ENCODE measurements around the gene ABCA4. TPM values are rescaled to one million over a fixed set of nuclear protein-coding genes. Genes with fewer than 3 reads are reported as not detected.

The ABCA4 gene
- total RNA-seq, 1 donor from 2014 or later: not detected

Other genes with a start within 250 kb of the ABCA4 start
- gene DNTTIP2, start 241.9 kb downstream of the ABCA4 start, total RNA-seq: 65.6 and 69.7 TPM in 2 replicates
- gene GCLM, start 211.7 kb downstream of the ABCA4 start, total RNA-seq: 8.6 and 9.6 TPM in 2 replicates
- not detected in 2 replicates for gene ARHGAP29, start 116.4 kb upstream of the ABCA4 start, total RNA-seq